ENCODE data around the gene CASK.

- TF ChIP-seq RXRA (IDR thresholded peaks at IDR 0.05) (no peak), CTCF (IDR thresholded peaks at IDR 0.05; ENCODE audit: low read depth, low read length, missing input control) (no peak), YY1 (IDR thresholded peaks at IDR 0.05) (no peak), SP1 (IDR thresholded peaks at IDR 0.05) (no peak), EGR1 (IDR thresholded peaks at IDR 0.05; ENCODE audit: low read depth in 2 of 2) (no peak), RAD21 (IDR thresholded peaks at IDR 0.05) (no peak), GABPA (IDR thresholded peaks at IDR 0.05 in 1 of 2, conservative IDR thresholded peaks at IDR 0.05 in 1 of 2) (no peak), TAF1 (conservative IDR thresholded peaks at IDR 0.05) (no peak), JUND (IDR thresholded peaks at IDR 0.05) (no peak), HNF4A (conservative IDR thresholded peaks at IDR 0.05) (no peak)
- TF ChIP-seq, protein P1, sequence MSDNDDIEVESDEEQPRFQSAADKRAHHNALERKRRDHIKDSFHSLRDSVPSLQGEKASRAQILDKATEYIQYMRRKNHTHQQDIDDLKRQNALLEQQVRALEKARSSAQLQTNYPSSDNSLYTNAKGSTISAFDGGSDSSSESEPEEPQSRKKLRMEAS (IDR thresholded peaks at IDR 0.05): no peak
- TF ChIP-seq, protein P2, sequence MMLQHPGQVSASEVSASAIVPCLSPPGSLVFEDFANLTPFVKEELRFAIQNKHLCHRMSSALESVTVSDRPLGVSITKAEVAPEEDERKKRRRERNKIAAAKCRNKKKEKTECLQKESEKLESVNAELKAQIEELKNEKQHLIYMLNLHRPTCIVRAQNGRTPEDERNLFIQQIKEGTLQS (IDR thresholded peaks at IDR 0.05): no peak
- TF ChIP-seq, protein P3, sequence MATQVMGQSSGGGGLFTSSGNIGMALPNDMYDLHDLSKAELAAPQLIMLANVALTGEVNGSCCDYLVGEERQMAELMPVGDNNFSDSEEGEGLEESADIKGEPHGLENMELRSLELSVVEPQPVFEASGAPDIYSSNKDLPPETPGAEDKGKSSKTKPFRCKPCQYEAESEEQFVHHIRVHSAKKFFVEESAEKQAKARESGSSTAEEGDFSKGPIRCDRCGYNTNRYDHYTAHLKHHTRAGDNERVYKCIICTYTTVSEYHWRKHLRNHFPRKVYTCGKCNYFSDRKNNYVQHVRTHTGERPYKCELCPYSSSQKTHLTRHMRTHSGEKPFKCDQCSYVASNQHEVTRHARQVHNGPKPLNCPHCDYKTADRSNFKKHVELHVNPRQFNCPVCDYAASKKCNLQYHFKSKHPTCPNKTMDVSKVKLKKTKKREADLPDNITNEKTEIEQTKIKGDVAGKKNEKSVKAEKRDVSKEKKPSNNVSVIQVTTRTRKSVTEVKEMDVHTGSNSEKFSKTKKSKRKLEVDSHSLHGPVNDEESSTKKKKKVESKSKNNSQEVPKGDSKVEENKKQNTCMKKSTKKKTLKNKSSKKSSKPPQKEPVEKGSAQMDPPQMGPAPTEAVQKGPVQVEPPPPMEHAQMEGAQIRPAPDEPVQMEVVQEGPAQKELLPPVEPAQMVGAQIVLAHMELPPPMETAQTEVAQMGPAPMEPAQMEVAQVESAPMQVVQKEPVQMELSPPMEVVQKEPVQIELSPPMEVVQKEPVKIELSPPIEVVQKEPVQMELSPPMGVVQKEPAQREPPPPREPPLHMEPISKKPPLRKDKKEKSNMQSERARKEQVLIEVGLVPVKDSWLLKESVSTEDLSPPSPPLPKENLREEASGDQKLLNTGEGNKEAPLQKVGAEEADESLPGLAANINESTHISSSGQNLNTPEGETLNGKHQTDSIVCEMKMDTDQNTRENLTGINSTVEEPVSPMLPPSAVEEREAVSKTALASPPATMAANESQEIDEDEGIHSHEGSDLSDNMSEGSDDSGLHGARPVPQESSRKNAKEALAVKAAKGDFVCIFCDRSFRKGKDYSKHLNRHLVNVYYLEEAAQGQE (IDR thresholded peaks at IDR 0.05): no peak
- TF ChIP-seq, protein P4, sequence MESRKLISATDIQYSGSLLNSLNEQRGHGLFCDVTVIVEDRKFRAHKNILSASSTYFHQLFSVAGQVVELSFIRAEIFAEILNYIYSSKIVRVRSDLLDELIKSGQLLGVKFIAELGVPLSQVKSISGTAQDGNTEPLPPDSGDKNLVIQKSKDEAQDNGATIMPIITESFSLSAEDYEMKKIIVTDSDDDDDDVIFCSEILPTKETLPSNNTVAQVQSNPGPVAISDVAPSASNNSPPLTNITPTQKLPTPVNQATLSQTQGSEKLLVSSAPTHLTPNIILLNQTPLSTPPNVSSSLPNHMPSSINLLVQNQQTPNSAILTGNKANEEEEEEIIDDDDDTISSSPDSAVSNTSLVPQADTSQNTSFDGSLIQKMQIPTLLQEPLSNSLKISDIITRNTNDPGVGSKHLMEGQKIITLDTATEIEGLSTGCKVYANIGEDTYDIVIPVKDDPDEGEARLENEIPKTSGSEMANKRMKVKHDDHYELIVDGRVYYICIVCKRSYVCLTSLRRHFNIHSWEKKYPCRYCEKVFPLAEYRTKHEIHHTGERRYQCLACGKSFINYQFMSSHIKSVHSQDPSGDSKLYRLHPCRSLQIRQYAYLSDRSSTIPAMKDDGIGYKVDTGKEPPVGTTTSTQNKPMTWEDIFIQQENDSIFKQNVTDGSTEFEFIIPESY (IDR thresholded peaks at IDR 0.05): no peak
Observed at GRCh38 chrX:41519468-41519867, 403.9 kb downstream of the CASK start.
